GM23338 (cell line): ENCODE results near the gene CISH. TPM values are rescaled to one million over a fixed set of nuclear protein-coding genes. Genes with fewer than 3 reads are reported as not detected.

Experiments
- ATAC-seq: fragments of 200-7000 bp; cut with Tn5 transposase; 3 replicates; pipeline ENCODE4 v1.9.1; 2020
- DNase-seq: peaks from one replicate; pipeline ENCODE4 v3.0.0-alpha.2; 2015; ENCODE audit warnings: low spot score
- H2AFZ ChIP-seq: fragments of 200-600 bp; sonication (generic); 2 replicates; pipeline ENCODE4 v1.8.0; 2016; ENCODE audit warnings: antibody characterized with exemption, mild to moderate bottlenecking, moderate library complexity
- H3F3A ChIP-seq: fragments of 200-600 bp; sonication (generic); replicated peaks from 2 replicates; pipeline ENCODE4 v1.8.0; 2017; ENCODE audit warnings: antibody characterized with exemption, mixed run types, low read depth
- H3K27ac ChIP-seq: fragments of 200-600 bp; sonication (generic); 2 replicates; pipeline ENCODE4 v1.6.1; 2016; ENCODE audit warnings: low read depth
- H3K27me3 ChIP-seq: fragments of 200-600 bp; sonication (generic); 2 replicates; pipeline ENCODE4 v1.8.0; 2016; ENCODE audit warnings: mild to moderate bottlenecking, mixed run types, moderate library complexity; ENCODE audit not compliant: insufficient read depth
- H3K36me3 ChIP-seq: fragments of 200-600 bp; sonication (generic); 2 replicates; pipeline ENCODE4 v1.8.0; 2016; ENCODE audit warnings: mild to moderate bottlenecking; ENCODE audit not compliant: insufficient read depth
- H3K4me1 ChIP-seq: fragments of 200-600 bp; sonication (generic); 2 replicates; pipeline ENCODE4 v1.8.0; 2016; ENCODE audit warnings: mild to moderate bottlenecking, moderate library complexity; ENCODE audit not compliant: insufficient read depth
- H3K4me2 ChIP-seq: fragments of 200-600 bp; sonication (generic); 2 replicates; pipeline ENCODE4 v1.7.1; 2017; ENCODE audit warnings: mixed run types
- H3K4me3 ChIP-seq: fragments of 200-600 bp; sonication (generic); 2 replicates; pipeline ENCODE4 v1.6.1; 2016; ENCODE audit warnings: mixed run types
- H3K79me2 ChIP-seq: fragments of 200-600 bp; sonication (generic); replicated peaks from 2 replicates; pipeline ENCODE4 v1.8.0; 2017; ENCODE audit warnings: mild to moderate bottlenecking; ENCODE audit not compliant: insufficient read depth
- H3K9me2 ChIP-seq: fragments of 200-600 bp; sonication (generic); 2 replicates; pipeline ENCODE4 v1.8.0; 2017; ENCODE audit not compliant: insufficient read depth
- H4K20me1 ChIP-seq: fragments of 200-600 bp; sonication (generic); replicated peaks from 2 replicates; pipeline ENCODE4 v1.8.0; 2017; ENCODE audit warnings: mild to moderate bottlenecking; ENCODE audit not compliant: insufficient read depth
- H3K27ac Mint-ChIP-seq: 2 replicates; pipeline ENCODE4 v1.8.0; 2020; ENCODE audit warnings: inconsistent platforms, mild to moderate bottlenecking, moderate library complexity, mixed read lengths
- H3K27me3 Mint-ChIP-seq: 3 replicates; pipeline ENCODE4 v1.8.0; 2022; ENCODE audit warnings: low read depth, mild to moderate bottlenecking, moderate library complexity, mixed read lengths, inconsistent platforms; ENCODE audit not compliant: insufficient read depth, poor library complexity
- H3K36me3 Mint-ChIP-seq: 3 replicates; pipeline ENCODE4 v1.8.0; 2021; ENCODE audit warnings: low read depth, mild to moderate bottlenecking, inconsistent platforms, moderate library complexity, mixed read lengths
- H3K4me1 Mint-ChIP-seq: 3 replicates; pipeline ENCODE4 v1.8.0; 2020; ENCODE audit warnings: mild to moderate bottlenecking, inconsistent platforms, mixed read lengths
- H3K4me3 Mint-ChIP-seq: 3 replicates; pipeline ENCODE4 v1.8.0; 2021; ENCODE audit warnings: moderate library complexity, mild to moderate bottlenecking, inconsistent platforms, mixed read lengths
- H3K9me3 Mint-ChIP-seq: 3 replicates; pipeline ENCODE4 v1.8.0; 2020; ENCODE audit warnings: moderate library complexity, mild to moderate bottlenecking, inconsistent platforms, mixed read lengths
- CREB1 ChIP-seq: fragments of 250-450 bp; sonication (Bioruptor Pico); IDR thresholded peaks from 2 replicates; pipeline ENCODE4 v1.5.0; 2020; ENCODE audit warnings: low read depth, mild to moderate bottlenecking, moderate library complexity
- EZH2 ChIP-seq: fragments of 200-600 bp; sonication (generic); IDR thresholded peaks from one replicate; pipeline ENCODE4 v1.8.0; 2017; ENCODE audit warnings: antibody characterized with exemption, mild to moderate bottlenecking, low read depth; ENCODE audit not compliant: unreplicated experiment
- EZH2phosphoT487 ChIP-seq: fragments of 200-600 bp; sonication (generic); IDR thresholded peaks from one replicate; pipeline ENCODE4 v1.8.1; 2018; ENCODE audit warnings: antibody characterized with exemption; ENCODE audit not compliant: unreplicated experiment
- POLR2AphosphoS5 ChIP-seq: IDR thresholded peaks from 2 replicates; pipeline ENCODE4 v1.6.1; 2016; ENCODE audit warnings: antibody characterized with exemption, low read depth
- REST ChIP-seq: IDR thresholded peaks from one replicate; pipeline ENCODE4 v1.6.1; 2018; ENCODE audit warnings: antibody characterized with exemption; ENCODE audit not compliant: unreplicated experiment
- STAT1 ChIP-seq: IDR thresholded peaks from one replicate; pipeline ENCODE4 v1.6.1; 2016; ENCODE audit warnings: antibody characterized with exemption; ENCODE audit not compliant: unreplicated experiment
- ZNF114 ChIP-seq: fragments of 250-450 bp; sonication (Bioruptor Pico); IDR thresholded peaks from 2 replicates; pipeline ENCODE4 v1.5.0; 2020; ENCODE audit warnings: mild to moderate bottlenecking, moderate library complexity
- ZNF331 ChIP-seq: fragments of 250-450 bp; sonication (Bioruptor Pico); IDR thresholded peaks from 2 replicates; pipeline ENCODE4 v1.5.0; 2020; ENCODE audit warnings: low read depth, mild to moderate bottlenecking, moderate library complexity
- polyA plus RNA-seq: library from polyadenylated mRNA; unstranded; fragments of >200 nt; fragmentation: Nextera tagmentation; extraction: Ambion mirVana; gene quantifications from 2 replicates; pipeline ENCODE4 v1.2.1, GENCODE V29; 2016
- total RNA-seq: library from RNA; depleted of rRNA; stranded (reverse); fragments of >200 nt; shearing (Covaris generic); gene quantifications from 2 replicates; pipeline ENCODE4 v1.2.3, GENCODE V29; 2014

The CISH gene
- total and polyA plus RNA-seq, 2 experiments from 2014 or later = 2.1 to 3.6 TPM

- TF ChIP-seq ZNF114 (CRISPR knock-in tag) = no peak
- TF ChIP-seq EZH2 = no peak
- no peak for TF ChIP-seq POLR2AphosphoS5
- TF ChIP-seq ZNF331 (CRISPR knock-in tag) = no peak
Measured at GRCh38 chr3:50622881-50623280, 11.3 kb upstream of the CISH start (continued).

- H3K9me3 Mint-ChIP-seq = no peaks in the 10 kb centered on the region
- no peak overlapping the region for H3K4me2 ChIP-seq
Measured at GRCh38 chr3:50620820-50621219, 9.2 kb upstream of the CISH start.

More at GRCh38 chr3:50620820-50621219, 9.2 kb upstream of the CISH start:
- H3K27me3 ChIP-seq = peaks cover 6% of the 10 kb centered on the region; the same call in 1 of the 2 replicates
- Mint-ChIP-seq H3K36me3 (peaks cover 23% of the 10 kb centered on the region), H3K27me3 (peaks cover 14% of the 10 kb centered on the region), H3K4me1 (peaks cover 32% of the 10 kb centered on the region), H3K4me3 (no peak overlapping the region), H3K27ac (no peak overlapping the region)
- H4K20me1 ChIP-seq = no peaks in the 10 kb centered on the region; the same call in 1 of the 2 replicates
- no peaks in the 10 kb centered on the region for H3K9me2 ChIP-seq
- DNase-seq (no peak), ATAC-seq (no peak)
- H3K27ac ChIP-seq = no peak overlapping the region
- peaks cover 24% of the 10 kb centered on the region for H3K79me2 ChIP-seq
- H3F3A ChIP-seq = peaks cover 7% of the 10 kb centered on the region
- no peak overlapping the region for H3K4me3 ChIP-seq
- TF ChIP-seq STAT1 = no peak
- no peak for TF ChIP-seq EZH2
- TF ChIP-seq CREB1 = no peak
- TF ChIP-seq EZH2phosphoT487 = no peak
- TF ChIP-seq ZNF331 (CRISPR knock-in tag) = no peak
- no peak for TF ChIP-seq ZNF114 (CRISPR knock-in tag)
- TF ChIP-seq REST = no peak
- peaks cover 28% of the 10 kb centered on the region for H3K4me1 ChIP-seq
- no peak overlapping the region for H2AFZ ChIP-seq
- no peaks in the 10 kb centered on the region for H3K36me3 ChIP-seq
